T-helper 22 cell (primary cell): ENCODE results near the gene TMEM212.
"Not testable (repeated sequence)": the region's sequence is repeated elsewhere in the genome, so short reads cannot be mapped to it uniquely, and the experiment has no call there.

Experiments used
- DNase-seq: peaks from one replicate; pipeline ENCODE4 v3.0.0-alpha.2; 2020; ENCODE audit warnings: low read depth

Gene TMEM212

DNA sequence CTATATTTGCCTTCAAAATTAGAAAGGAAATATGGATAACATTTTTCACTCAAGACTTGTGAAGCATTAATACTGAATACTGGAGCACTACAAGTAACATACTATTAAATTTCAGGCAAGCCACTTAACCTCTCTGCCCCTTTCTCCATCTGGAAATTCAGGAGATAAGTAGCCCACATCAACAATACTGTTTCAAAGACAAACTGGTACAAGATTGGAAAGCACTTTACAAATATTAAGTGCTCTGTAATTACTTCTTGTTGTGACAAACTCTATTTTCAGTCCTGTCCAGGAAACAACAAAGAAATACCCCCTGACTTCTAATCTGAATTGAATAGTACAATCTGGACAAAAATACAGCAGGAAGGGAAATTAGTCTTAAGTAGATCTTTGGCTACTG lies 49.3 kb downstream of the TMEM212 start:
- DNase-seq, result no peak

DNA sequence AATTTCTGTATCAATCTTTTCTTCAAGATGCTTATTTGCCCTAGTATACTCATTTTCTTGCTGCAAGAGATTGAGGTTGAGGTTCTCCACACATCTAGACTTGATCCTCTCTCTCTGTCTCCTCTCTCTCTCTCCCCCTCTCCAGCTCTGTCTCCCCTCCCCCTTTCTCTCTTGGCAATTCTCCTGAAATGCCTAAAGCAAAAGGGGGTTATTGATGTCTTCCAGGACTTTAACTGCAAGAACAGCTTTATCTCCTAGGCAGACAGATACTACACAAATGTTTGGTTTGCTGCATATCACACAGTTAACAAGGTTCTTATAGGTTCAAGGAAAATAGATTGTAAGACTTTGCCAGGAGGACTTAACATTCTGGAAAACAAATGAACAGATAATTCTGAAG lies 52.1 kb downstream of the TMEM212 start:
- DNase-seq, result no peak

DNA sequence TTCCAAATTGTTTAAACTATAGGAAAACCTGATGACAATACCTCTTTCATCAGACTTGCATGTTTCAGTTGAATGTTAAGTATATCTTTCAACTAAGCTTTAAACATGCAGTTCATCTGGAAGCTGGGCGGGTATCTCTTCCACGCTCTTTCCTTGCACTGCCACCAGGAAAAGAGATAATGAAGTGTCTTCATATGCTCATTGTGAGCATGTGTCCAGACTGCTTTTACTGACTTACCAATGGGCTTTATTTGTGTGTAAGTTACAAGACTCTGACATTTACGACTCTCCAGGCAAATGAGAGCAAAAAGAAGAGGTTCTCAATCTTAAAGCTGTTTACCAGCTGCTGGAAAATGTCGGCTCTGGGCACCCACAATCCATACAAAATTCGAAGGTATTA lies 52.8 kb downstream of the TMEM212 start:
- no peak for DNase-seq

GRCh38 chr3:171896316-171896715 lies 53.2 kb downstream of the TMEM212 start:
- no peak for DNase-seq

DNA sequence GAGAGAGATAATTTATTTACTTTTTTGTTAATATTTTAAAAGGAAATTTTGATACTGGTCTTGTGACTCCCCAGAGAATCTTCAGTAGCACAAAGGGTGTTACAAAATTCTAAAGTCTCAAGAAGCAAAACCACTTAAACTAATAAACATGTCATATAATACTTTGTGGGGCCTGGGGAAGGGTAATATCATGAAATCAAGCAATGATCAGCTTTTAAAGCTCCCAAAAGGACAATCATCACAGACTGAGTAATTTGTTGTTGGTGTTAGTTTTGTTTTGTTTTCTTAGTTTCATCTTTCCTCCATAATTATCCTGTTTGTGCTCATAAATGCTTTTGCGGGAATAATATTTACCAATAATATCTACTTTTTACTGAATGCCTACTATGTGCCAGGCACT lies 55.0 kb downstream of the TMEM212 start:
- DNase-seq, result no peak

- DNase-seq, result no peak
These were observed 57.3 kb downstream of the TMEM212 start for GRCh38 chr3:171900446-171900845.

GRCh38 chr3:171901615-171902312 lies 58.6 kb downstream of the TMEM212 start:
- no peak for DNase-seq

GRCh38 chr3:171904829-171905228 lies 61.7 kb downstream of the TMEM212 start:
- DNase-seq, result no peak

GRCh38 chr3:171906503-171906902 lies 63.4 kb downstream of the TMEM212 start:
- DNase-seq, result not testable (repeated sequence)

DNA sequence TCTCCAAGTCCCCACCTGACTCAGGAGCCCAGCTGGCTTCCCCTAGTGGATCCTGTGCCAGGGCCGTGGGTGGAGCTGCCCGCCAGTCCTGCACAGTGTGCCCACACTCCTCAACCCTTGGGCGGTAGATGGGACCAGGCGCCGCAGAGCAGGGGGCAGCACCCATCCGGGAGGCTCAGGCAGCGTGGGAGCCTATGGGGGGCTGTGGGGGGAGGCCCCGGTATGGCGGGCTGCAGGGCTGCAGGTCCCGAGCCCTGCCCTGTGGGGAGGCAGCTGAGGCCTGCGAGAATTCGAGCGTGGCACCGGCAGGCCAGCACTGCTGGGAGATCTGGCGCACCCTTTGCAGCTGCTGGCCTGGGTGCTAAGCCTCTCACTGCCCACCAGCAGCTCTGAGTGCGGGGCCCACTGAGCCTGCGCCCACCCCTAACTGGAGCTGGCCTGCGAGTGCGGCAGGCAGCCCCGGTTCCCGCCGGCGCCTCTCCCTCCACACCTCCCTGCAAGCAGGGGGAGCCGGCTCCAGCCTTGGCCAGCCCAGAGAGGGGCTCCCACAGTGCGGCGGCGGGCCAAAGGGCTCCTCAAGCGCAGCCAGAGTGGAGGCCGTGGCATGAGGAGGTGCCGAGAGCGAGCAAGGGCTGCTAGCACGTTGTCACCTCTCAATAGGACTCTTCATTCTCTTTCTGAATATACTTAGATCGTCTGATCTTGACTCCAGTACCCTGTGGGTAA lies 64.0 kb downstream of the TMEM212 start:
- no peak for DNase-seq

- DNase-seq, result no peak
These were observed 64.6 kb downstream of the TMEM212 start for GRCh38 chr3:171907761-171908160.

DNA sequence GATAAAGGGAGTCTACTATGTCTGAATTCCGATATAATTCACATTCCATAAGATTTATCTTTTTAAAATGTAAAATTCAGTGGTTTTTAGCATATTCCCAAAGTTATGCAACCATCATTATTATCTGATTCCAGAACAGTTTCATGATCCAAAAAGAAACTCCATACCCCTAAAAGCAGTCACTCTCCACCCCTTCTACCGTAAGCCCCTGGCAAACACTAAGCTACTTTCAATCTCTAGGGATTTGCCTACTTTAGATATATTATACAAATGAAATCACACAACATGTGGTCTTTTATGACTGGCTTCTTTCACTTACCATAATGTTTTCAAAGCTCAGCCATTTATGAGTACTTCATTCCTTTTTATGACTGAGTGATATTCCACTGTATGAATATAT lies 65.6 kb downstream of the TMEM212 start:
- no peak for DNase-seq
